ENCODE measurements around the gene CFAP47.

The CFAP47 gene

DNA sequence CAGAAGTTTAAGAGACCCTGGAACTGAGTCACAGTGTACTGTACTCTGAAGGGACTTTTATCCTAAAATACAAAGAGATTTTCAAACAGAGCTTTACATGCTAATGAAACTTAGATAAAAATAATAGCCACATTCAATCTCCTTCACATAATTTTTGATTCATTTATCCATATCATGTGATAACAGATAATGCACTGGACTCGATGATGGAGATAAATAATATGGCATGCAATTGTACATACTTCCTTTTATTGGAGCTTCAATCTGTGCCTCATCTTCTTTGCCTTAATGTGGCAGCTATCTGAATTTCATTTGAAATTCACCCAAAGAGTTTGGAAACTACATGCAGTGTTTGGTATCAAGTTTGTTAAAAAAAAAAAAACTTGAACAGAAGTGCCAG, 390.6 kb downstream of the CFAP47 start:
- no peak for DNase-seq

DNA sequence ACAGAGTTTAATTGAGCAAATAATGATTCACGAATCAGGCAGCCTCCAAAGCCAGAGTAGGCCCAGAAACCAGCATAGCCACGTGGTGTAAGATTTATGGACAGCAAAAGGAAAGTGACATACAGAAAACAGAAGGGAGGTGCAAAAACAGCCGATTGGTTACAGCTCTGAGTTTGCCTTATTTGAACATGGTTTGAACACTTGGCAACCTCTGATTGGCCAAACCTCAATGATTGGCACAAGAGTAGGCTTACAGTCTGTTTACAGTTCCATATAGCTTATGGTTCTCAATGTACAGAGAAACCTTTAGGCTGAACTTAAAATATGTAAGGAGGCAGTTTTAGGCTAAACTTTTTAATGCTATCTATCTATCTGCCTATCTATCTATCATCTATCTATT, 394.8 kb downstream of the CFAP47 start:
- no peak for DNase-seq

GRCh38 chrX:36334572-36334971, 415.0 kb downstream of the CFAP47 start:
- DNase-seq = no peak

GRCh38 chrX:36336751-36337150, 417.2 kb downstream of the CFAP47 start:
- no peak for DNase-seq

GRCh38 chrX:36344301-36344700, 424.8 kb downstream of the CFAP47 start:
- no peak for DNase-seq

DNA sequence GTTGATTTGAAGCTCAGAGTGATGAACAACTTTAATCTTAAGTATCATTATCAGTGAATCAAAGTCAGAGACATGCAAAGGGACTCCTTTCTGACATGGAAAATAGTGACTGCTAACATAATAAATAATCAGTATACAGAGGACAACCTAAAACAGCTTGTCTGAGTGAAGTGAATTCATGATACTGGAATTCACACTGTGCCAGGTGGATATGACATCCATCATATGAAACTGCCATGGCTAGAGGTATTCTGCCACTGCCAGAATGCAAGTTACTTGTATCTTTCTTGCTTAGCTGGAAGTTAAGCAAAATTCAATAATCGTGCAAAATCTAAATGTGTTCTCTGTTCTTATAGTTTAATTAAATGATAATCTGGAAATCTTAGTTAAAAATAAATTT, 429.0 kb downstream of the CFAP47 start:
- no peak for DNase-seq

DNA sequence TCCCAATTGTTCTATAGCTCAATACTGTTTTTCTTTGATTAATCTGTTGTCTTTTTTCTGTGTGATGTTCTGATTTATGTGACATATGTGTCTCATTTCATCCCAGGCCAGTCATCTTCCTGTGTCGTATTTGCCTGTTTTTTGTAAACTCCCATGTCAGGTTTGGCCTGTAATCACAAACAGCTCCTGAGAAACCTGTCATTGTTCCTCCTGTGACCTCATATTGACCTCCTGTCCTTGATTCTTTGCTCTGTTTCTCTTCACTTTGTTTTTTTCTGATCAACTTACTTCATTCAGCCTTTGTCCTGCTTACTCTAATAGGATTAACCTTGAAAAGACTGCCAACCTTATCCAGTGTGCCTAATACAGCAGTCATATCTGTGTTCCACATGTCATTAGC, 438.3 kb downstream of the CFAP47 start:
- DNase-seq = no peak

- DNase-seq = no peak
Observed at GRCh38 chrX:36364262-36364661, 444.7 kb downstream of the CFAP47 start.

DNA sequence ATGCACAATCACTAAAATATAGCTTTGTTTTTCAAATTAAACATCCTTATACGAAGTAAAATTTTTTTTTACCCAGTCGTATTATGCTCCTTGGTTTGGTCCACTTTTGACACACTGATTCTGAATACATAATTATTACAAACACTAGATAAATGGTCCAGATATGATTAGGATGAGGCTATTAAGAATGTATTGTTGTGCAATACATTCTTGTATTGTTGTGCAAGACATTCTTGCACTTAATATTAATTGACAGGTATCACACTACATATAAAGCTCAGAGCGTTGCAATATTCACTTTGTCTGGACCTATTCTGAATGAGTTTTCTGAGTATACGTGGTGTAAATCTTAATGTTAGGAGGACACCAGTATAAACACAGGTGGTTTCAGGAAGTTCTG, 464.0 kb downstream of the CFAP47 start:
- DNase-seq = no peak

GRCh38 chrX:36388901-36389300, 469.4 kb downstream of the CFAP47 start:
- no peak for DNase-seq

DNA sequence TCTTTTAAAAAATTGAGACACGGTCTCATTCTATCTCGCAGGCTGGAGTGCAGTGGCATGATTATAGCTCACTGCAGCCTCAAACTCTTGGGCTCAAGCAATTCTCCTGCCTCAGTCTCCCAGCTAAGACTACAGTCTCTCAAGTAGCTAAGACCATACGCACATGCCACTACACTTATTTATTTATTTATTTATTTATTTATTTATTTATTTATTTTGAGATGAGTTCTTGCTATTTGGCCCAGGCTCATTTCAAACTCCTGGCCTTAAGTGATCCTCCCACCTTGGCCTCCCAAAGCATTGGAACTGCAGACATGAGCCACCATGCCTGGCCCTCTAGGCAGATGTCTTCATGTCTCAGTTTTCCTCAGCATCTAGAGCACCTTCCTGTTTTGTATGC, 482.2 kb downstream of the CFAP47 start:
- no peak for DNase-seq

DNA sequence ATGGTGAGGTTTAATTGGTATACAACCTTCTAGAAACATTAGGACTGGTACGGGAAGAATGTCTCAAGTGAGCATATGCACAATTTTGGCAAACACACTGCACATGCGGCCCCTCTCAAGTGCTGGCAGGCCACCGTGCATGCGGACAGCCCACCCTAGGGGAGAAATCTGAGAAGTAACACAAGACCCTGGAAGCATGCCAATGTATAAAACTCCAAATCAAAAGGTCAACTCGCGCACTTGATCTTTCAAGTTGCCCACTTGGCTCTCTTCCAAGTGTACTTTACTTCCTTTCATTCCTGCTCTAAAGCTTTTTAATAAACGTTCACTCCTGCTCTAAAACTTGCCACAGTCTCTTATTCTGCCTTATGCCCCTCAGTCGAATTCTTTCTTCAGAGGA, 488.3 kb downstream of the CFAP47 start:
- no peak for DNase-seq

- DNase-seq = no peak
Observed at GRCh38 chrX:36414056-36414455, 494.5 kb downstream of the CFAP47 start.

DNA sequence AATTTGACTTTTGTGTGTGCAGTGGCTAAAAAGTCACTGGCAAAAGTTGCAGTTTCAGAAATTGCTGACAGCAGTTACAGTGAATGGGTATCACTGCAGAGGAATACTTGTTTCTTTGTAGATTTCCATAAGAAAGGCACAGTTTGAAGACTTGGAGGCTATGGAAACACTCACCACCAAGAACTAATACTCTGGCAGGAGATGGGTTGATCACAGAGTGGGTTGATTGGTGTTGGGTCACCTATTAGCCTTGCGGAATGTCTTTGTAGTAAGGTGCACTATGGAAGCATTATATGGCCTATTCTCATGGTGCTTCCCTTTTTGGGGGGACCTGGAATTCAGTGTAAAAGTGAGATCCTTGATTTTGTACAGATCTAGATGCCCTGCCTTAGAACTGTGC, 502.8 kb downstream of the CFAP47 start:
- DNase-seq = no peak

DNA sequence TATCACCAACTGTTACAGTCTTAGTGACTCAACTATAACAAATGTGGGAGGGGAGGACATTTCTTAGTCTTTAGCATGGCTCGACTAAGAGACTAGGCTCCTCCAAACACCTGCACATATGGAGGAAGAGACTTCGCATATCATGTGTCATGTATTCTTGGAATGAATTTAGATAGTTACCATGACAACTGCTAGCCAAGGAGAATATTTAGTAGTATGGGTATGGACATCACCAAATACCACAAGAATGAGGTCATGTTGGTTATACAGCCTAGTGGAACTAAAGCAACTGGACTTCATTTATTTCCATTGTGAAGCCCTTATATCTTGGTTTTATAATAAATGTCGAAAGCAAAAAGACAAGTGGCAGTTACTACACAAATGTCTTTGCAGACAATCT, 512.3 kb downstream of the CFAP47 start:
- no peak for DNase-seq

GRCh38 chrX:36434522-36434921, 515.0 kb downstream of the CFAP47 start:
- DNase-seq = no peak
